Right forelimb (tissue), 1 donor: ENCODE results near the gene HOXB13.
"Not testable (repeated sequence)": the region's sequence is repeated elsewhere in the genome, so short reads cannot be mapped to it uniquely, and the experiment has no call there.

Experiments
- DNase-seq: peaks from one replicate; pipeline ENCODE4 v3.0.0-alpha.2; 2018

HOXB13 gene

GRCh38 chr17:48726114-48726915, 2.2 kb downstream of the HOXB13 start:
- DNase-seq: no peak

DNA sequence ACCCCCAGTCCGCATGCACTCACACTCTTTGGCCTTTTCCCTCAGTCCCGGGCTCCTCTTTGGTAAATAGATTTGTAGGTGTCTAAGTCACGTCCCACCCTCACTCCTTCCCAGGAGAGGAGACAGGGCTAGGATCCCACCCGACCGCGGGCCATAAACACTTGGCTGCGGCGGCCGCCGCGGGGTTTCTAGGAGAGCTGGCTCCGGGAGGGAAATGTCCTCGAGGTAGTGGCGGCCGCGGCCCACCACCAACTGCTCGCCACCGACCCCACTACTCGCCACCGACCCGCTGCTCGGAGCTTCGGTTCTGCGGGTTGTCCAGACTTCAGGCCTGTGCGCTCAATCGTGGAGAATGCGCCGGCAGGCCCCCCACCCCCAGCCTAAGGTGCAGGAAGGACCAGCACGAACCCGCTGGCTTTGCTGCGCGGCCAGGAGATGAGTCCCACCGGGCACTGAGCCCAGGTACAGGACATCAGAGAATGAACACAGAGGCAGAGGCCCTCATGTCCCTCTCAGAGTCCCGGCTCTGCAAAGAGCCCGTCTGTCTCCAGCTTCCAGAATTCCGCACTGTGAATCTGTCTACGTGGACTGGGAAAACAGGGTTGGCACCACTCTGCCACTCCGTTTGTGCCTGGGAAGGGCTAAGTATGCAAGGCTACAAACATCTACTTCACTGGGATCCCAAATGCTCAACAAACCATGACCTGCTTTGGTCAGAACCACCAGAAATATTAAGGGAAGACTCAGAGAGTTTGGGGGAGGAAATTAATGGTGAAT, 3.1 kb downstream of the HOXB13 start:
- no peak for DNase-seq

DNA sequence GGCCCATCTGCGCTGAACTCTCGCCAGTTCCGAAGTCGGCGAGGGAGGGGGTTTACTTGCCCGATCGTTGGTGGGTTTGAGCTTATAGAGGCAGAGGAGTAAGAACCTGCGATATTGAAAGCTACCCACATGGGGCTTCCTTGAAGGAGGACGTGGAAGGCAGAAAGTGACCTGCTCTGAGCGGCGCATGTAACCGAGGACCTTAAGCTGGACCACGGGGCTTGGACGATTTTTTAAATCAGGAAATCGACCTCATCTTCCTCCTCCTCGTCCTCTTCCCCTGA, 3.6 kb downstream of the HOXB13 start:
- no peak for DNase-seq

DNA sequence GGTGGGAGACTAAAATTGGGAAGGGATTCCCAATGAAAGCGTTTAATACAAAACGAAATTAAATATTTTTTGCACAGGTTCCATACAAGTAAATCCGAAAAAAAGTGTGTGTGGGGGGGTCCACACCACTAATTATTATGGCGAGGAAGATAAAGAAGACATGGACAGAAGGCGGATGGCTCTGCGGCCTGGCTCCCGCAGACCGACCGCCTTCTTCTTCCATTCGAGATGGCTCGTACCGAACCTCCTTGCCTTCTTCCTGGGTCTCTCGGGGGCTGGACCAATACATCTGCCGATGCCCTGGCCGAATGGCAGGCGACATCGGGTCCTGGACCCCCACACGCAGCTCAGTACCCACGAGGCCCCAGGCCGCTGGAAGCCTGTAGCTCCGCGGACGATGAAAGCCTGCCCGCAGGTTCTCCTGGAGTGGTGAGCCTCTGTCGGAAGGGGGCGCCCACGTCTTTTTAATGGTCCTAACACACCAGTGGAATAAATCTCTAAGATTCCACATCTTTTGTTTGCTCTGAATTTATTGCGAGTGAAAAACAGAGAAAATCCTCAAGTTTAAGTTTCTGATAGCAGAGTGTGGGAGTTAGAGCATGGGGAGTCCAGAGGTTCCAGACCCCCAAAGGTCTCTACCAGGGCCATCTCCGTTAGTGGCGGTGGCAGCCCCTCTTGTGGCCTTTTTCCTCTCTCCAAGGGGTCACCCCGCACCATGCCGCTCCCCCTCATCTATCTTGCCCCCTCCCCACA, 4.1 kb downstream of the HOXB13 start:
- peak; percentile 89 for DNase-seq

- no peak for DNase-seq
Measured at GRCh38 chr17:48723423-48724250, 4.9 kb downstream of the HOXB13 start.

GRCh38 chr17:48722915-48723422, 5.6 kb downstream of the HOXB13 start, which contains the start of gene PRAC2:
Gene PRAC2 (plus strand): TSS chr17:48723185. CDS start chr17:48724411, 1,226 bp downstream.
- DNase-seq: no peak

GRCh38 chr17:48722201-48722907, 6.2 kb downstream of the HOXB13 start, which contains the start of gene PRAC1:
Gene PRAC1 (minus strand): TSS chr17:48722518. CDS start chr17:48722392, 126 bp downstream.
- no peak for DNase-seq

GRCh38 chr17:48721009-48721402, 7.5 kb downstream of the HOXB13 start:
- DNase-seq: no peak

DNA sequence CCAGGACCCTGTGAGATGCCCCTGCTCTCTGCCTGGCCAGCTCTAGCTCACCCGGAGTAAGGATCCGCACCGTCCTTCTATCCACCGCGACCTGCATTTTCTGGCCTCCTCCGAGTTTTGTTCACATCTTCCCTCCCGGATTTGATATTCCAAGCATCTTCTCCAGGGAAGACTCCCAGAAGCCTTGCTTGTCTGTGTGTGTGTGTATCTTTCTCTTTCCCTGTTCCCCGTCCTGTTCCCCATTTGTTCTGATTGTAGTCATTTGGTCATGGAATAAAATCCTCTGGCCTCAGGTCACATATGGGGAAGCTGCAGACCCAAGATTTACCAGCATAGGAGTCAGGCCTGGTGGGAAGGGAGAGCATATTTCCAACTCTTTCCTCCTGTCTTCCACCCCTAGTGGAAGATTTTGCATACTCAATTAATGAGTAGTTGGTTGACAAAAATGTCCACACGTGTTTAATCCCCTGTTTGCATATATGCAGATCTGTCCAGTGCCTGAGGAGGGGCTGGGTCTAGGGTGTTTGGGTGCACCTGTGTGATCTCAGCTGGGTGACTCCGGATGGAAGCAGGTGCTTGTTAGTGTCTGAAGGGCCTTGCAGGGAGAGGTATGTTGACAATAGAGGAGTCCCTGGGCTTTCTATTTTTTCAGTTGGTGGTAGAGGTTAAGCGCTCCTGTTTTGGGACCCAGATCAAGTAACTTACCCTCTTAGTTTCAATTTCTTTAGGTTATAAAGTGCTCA, 8.1 kb downstream of the HOXB13 start:
- DNase-seq: no peak

DNA sequence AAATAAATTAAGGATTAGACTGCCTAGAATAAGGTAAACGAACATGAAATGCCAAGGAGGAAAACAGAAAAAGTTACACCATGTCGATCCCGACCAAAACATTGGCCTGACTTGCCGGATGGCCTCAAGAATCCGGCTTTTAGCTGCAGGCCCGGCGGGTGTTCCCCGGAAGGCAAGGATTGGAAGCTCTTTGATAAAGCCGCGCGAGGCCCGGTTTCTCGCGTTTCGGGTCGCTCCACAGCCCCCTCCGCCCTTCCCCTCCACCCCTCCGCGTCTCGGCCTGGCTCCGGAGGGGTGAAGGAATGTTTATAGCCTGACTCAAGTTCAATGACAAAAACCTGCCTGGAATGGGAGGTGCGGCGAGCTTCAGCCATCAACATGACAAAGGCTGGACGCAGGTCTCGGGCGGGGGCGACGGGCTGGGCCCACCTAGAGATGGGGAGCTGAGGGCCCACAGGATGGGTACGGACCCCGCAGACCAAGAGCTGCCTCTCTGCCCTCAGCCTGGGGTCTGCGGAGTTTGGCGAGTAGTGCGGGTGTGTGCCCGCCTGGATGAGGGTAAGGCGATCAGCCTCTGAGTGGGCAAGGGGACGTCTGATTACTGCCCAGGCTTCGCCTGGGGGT, 8.8 kb downstream of the HOXB13 start:
- DNase-seq: no peak

DNA sequence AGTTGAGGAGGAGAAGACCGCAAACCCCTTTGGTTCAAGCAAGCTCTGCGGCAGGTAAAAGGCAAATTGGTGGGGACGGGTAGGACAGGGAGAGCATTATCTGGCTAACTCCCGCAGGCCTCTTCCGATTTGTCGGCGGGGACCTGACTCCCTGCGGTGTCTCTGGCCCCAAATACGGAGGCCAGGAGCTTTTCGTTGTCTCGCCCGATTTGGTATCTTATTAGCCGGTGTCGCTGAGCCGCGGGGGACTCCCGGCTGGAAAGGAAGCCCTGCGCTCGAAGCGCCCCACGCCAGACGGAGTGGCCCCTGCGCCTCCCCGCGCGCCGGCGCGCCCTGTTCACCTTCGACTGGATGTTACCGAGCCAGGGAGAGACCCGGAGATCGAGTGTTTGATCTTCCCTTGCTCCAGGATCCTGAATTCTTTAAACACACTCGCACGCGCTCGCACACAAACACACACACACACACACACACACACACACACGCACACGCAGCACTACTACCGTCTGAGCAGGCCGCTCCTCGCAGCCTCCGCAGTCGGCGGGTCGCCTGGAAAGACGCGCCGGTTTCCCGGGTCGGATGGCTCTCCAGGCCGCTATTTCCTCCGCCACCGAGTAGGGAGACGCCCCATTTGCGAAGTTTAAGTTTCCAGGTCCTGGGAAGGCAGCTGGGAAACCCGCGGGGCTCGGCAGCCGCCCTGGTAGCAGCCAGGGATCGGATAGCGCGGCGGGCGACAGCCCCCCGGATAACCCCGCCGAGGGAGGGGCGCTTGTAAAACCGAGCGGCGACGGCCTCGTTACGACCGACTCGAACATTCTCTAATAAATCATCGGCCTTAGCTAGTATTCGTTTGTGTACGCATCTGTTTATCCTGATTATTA, 9.5 kb downstream of the HOXB13 start:
- peak; percentile 75 for DNase-seq

DNA sequence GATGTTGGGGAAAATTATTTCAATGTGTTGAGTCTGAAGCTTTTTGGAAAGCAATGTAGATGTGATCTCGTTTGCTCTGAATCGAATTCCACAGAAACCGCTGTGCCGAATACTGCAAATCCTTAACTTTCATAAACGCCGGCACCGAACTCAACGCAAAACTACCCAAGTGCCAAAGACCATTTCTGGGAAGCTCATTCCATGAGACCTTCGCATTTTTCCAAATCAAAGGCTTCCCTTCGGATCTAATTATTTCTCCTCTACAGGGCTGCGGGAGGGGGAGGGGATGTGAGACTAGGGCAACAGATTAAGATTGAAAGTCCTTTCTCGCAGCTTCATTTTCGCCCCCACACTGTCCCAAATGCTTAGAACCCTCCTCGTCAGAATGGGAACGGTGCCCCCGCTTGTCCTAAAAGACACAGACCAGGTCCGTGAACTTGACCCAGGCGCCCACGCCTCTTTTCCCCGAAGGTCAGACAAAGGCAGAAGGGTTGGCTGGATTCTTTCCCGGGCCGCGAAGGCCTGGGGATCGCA, 10.3 kb downstream of the HOXB13 start:
- DNase-seq: peak; percentile 69

DNA sequence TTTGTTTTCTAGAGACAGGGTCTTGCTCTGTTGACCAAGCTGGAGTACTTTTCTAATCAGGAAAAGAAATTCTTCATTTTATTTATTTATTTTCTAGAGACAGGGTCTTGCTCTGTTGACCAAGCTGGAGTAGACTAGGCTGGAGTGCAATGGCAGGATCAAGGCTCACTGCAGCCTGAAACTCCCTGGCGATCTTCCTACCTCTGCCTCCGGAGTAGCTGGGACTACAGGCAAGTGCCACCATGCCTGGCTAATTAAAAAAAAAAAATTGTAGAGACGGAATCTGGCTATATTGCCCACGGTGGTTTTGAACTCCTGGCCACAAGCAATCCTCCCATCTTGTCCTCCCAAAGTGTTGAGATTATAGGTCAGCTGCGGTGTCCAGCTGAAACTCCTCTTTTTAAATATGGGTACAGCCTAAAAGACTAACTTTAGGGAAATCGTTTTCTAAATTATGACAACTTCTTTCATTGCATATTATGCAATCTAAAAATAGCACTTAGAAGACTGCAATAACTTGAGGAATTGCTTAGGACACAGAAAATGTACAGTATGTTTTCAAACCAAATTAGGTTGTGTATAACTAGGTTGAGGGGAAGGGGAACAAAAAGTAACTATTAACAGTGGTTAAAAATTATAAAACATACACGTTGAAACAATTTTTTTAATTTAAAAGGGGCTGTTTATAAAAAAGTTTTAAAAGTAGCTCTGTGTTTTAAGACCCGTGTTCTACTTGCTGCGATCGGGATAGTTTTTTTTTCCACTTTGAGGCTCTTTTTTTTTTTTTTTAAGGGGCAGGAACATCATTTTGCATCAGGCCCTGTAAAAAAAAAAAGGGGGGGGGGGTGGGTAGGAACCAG, 11.0 kb downstream of the HOXB13 start:
- DNase-seq: no peak

GRCh38 chr17:48716549-48716948, 12.0 kb downstream of the HOXB13 start:
- DNase-seq: not testable (repeated sequence)

DNA sequence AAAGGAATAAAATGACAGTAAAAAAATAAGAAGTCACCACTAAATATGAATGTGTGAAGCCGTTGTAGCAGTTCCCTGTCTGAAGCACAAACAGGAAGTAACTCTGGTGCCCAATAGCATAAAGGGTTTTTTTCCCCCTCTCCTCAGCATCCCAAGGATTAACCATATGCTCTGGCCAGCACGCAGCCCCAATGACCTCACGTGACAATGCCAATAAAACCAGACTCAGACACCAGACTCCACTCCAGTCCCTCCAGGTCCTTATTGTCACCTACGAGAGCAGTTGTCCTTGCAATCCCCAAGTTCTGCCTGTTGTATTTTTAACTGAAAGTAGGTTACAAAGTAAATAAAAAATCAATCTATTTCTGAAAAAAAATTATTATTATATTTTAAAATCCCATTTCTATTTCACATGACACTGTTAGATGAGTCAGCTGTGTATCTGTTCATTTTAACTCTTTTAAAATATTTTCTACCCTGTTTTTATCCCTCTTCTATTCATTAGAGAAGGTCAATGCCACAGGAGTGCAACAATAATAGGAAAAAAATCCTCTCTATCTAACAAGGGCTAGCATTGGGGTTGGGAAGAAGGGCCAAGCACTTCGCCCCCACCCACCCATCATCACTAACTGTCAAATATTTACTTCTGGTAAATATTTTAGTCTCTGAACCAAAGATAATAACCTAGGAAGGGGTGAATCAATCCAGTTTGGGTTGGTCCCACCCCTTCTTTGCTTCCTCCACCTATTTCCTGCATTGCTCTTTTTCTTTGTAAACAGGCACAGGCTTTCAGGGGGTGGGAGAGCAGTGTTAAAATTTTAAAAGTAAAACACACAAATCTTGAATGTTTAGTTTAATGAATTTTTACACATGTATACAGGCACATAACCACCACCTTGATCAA, 12.8 kb downstream of the HOXB13 start:
- DNase-seq: no peak

DNA sequence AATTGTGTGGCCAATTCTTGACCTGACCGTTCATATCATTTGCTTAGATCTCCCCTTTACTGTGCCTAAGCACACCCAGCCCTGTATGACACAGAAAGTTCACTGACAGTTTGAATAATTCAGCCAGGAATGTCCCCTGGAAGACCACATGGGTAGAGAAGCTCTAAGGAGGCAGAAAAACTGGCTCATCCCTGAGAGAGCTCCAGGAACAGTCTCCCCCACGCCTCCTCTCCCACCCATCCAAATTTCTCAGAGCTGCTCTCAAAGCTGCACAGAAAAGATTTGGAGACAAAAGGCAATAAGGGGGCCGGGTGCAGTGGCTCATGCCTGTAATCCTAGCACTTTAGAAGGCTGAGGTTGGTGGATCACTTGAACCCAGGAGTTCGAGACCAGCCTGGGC, 17.4 kb downstream of the HOXB13 start:
- no peak for DNase-seq
